K562 treated with DMSO at 1 percent for 12 hours (cell line): Measurements from ENCODE around the gene GTF2H3. TPM values are rescaled to one million over a fixed set of nuclear protein-coding genes. Genes with fewer than 3 reads are reported as not detected.

Experiments
- total RNA-seq: library from RNA; unstranded; fragments of 300-600 nt; gene quantifications from 2 replicates; pipeline ENCODE4 v1.2.3, GENCODE V29; 2022; ENCODE audit not compliant: insufficient read depth

GTF2H3 gene
- 7.1 and 22.0 TPM in 2 replicates for total RNA-seq

GRCh38 chr12:123633379-123634141 lies at the start of gene GTF2H3, which contains the start of gene EIF2B1:
Gene GTF2H3 (plus strand): TSS chr12:123633829. CDS start chr12:123633860, 31 bp downstream.
Gene EIF2B1 (minus strand): TSS chr12:123633686. CDS start chr12:123633557, 129 bp downstream.

GRCh38 chr12:123601602-123602489 lies 31.8 kb upstream of the GTF2H3 start, which contains the start of gene DDX55:
Gene DDX55 (plus strand): TSS chr12:123602099. CDS start chr12:123602149, 50 bp downstream.

GRCh38 chr12:123670882-123671728 lies 37.5 kb downstream of the GTF2H3 start, which contains the start of gene TCTN2:
Gene TCTN2 (plus strand): TSS chr12:123671113. CDS start chr12:123671241, 128 bp downstream.

Other genes with a start within 250 kb of the GTF2H3 start
- gene KMT5A, start 249.7 kb upstream of the GTF2H3 start, total RNA-seq, result 48.7 and 93.1 TPM in 2 replicates
- 5.2 and 6.2 TPM in 2 replicates for gene RILPL2, start 197.1 kb upstream of the GTF2H3 start, total RNA-seq
- gene SNRNP35, start 175.7 kb upstream of the GTF2H3 start, total RNA-seq, result 12.6 and 22.7 TPM in 2 replicates
- gene RILPL1, start 100.1 kb upstream of the GTF2H3 start, total RNA-seq, result 5.1 and 10.8 TPM in 2 replicates
- 82.1 and 143 TPM in 2 replicates for gene TMED2, start 49.3 kb upstream of the GTF2H3 start, total RNA-seq
- gene DDX55, start 31.7 kb upstream of the GTF2H3 start, total RNA-seq, result 10.0 and 29.9 TPM in 2 replicates
- gene EIF2B1, start 143 bp upstream of the GTF2H3 start, total RNA-seq, result 28.9 and 57.8 TPM in 2 replicates
- gene TCTN2, start 37.3 kb downstream of the GTF2H3 start, total RNA-seq, result 2.0 and 5.5 TPM in 2 replicates
- 6.2 and 19.2 TPM in 2 replicates for gene ATP6V0A2, start 78.5 kb downstream of the GTF2H3 start, total RNA-seq
- gene DNAH10, start 128.5 kb downstream of the GTF2H3 start, total RNA-seq, result 0.44 and 0.50 TPM in 2 replicates